Heart left ventricle (tissue), 13 donors: ENCODE data around the gene CAMSAP2.

ENCODE experiments used
- CTCF ChIP-seq, 12 donors: fragments of 200-600 bp; sonication (generic) in 4 of 12; IDR thresholded peaks; one replicate each; pipeline versions ENCODE4 v1.5.0 to v1.8.0; 2018 to 2022; ENCODE audit warnings: antibody characterized with exemption in 12 of 12, mild to moderate bottlenecking in 5 of 12
- POLR2A ChIP-seq, 2 donors: fragments of 450-650 bp; IDR thresholded peaks; one replicate each; pipeline ENCODE4 v1.6.1; 2017; ENCODE audit warnings: antibody characterized with exemption in 2 of 2, mild to moderate bottlenecking in 2 of 2, moderate library complexity in 2 of 2
- donor health status: ischemic (EF 13 %, LVEDD 7.1; RV severe dilation, severe dysfunction).
- donor health status: DM: no; HTN: yes; CAD: no.
- donor health status: DM: no; HTN: no; CAD: no.
- donor health status: ischemic (EF 25% LVEDD 6.9; RV normal size, moderate dysfunction).
- donor health status: ischemic (EF 25% LVEDD 5.7; RV mildly dilated, moderate dysfunction).
- donor health status: ischemic (EF 35%, LVEDD 5.7; RV mildly dilated, moderate dysfunction).
- donor health status: nonischemic (EF 11% LVEDD 7.7; RV severe dilation, severe dysfunction).
- donor health status: DM: yes; HTN: yes; CAD: no.
- donor health status: PGD.
- donor health status: ischemic (EF 29% LVEDD 5.4; RV normal size, mild dysfunction).
- donor health status: nonischemic (EF 23%, LVEDD 6.1; RV moderate dilation, normal function).

- TF ChIP-seq CTCF (IDR thresholded peaks at IDR 0.05), result no peak
- TF ChIP-seq POLR2A (IDR thresholded peaks at IDR 0.05), result no peak
These were observed 128.5 kb downstream of the CAMSAP2 start for GRCh38 chr1:200867018-200867811.
